HCEC 1CT (cell line): Measurements from ENCODE around the gene TPGS1.
"Not testable (repeated sequence)": the region's sequence is repeated elsewhere in the genome, so short reads cannot be mapped to it uniquely, and the experiment has no call there.

Experiments
- DNase-seq: peaks from one replicate; pipeline ENCODE4 v3.0.0-alpha.2; 2017

Gene TPGS1

GRCh38 chr19:478236-478903 lies 28.9 kb upstream of the TPGS1 start:
- no peak for DNase-seq

DNA sequence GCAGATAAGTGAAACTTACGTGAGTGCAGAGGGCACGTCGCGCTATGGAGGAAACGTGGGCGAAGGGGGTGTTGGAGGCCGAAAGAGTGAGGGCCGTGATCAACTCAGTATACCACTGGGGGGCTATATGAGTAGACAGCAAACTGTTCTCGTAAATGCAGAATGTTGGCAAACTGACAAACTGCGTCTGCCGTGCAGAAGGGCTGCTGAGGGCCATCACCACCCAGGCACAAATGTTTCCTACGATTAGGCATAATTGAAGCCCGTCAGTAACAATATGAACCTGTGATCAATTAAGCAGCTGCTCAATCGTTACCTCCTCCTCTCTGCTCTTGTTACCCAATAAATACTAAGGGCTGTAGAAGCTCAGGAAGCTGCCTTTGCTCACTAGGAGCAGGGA lies 28.3 kb upstream of the TPGS1 start:
- no peak for DNase-seq

- peak; percentile 45 for DNase-seq
Observed at GRCh38 chr19:480016-480855, 27.1 kb upstream of the TPGS1 start.

DNA sequence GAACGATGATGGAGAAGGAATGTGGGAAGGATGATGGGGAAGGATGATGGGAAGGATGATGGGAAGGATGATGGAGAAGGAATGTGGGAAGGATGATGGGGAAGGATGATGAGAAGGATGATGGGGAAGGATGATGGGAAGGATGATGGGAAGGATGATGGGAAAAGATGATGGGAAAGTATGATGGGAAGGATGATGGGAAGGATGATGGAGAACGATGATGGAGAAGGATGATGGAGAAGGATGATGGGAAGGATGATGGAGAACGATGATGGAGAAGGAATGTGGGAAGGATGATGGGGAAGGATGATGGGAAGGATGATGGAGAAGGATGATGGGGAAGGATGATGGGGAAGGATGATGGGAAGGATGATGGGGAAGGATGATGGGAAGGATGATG lies 26.2 kb upstream of the TPGS1 start:
- DNase-seq, result not testable (repeated sequence)

GRCh38 chr19:482186-483041 lies 24.9 kb upstream of the TPGS1 start:
- DNase-seq, result no peak

DNA sequence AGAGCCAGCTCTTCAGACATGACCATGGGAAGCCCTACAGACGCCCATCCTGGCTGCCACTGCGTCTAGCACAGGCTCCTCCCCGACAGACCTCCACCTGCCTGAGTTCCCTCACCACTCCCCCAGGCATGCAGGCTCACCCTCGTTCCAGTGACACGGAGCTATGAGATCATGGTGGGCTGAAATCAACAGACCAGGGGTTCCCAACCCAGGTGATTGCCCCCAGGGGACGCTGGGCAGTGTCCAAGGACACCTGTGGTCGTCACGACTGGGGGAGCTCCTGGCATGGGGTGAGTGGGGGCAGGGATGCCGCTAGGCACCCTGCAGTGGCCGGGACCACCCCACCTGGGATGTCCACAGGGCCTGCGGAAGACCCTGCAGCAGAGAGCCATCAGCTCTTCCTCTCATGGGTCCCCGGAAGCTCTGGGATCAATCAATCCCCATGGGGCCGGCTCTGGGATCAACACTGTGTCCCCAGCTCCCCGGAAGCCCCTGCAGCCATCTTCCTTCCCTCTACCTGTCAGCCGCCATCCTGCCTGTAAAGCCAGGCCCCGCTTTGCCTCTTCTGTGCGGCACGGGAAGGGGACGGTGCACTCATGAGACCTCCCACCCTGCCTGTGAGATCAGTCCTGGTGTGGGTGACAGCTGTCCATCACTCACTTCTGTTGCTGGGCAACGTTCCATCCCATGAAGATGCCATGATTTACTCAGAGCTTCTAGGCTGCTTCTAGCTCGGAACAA lies 23.8 kb upstream of the TPGS1 start:
- no peak for DNase-seq

DNA sequence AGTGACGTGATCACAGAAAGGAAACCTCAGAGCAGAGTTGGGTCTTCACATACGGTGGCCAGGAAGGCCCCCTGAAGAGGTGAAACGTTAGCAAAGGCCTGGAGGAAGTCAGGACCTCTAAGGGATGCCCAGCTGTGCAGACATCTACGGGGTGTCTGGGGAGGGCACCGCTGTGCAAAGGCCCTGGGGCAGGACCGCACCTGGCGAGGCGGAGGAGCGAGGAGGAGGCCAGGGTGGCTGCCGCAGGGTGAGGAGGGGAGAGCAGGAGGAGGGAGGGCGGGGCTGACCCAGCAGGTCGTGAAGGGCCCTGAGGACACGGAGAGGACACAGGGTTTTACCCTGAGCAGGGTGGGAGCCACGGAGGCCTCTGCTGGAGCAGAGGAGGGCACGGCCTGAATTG lies 22.8 kb upstream of the TPGS1 start:
- no peak for DNase-seq

GRCh38 chr19:485077-485476 lies 22.2 kb upstream of the TPGS1 start:
- no peak for DNase-seq

DNA sequence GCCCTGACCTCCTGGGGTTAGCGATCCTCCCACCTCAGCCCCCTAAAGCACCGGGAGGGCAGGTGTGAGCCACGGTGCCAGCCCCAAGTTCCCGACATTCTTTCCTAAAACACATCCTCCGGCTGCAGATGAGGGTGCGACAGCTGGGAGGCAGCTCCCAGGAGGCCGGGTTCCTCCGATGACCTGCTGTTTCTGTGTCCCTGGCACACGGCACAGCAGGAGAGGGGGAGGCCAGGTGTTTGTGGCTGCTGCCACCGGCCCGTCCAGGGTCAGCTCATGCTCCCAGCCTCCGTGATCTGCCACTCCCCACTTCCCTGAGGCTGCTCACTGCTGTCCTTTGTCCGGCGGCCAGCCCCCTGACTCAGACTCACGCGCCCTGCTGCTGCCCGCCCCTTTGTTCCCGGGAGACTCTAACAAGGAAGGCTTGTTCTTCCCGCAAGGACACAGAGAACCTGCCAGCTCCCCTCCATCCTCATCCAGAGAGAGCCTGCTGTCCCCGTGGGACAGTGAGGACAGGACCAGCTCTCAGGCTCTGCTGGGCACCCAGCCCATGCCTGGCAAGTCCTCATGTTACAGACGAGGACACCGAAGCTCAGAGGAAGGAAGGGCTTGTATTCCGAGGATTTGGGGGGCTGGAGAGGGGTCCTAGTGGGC lies 21.6 kb upstream of the TPGS1 start:
- peak; percentile 57 for DNase-seq

DNA sequence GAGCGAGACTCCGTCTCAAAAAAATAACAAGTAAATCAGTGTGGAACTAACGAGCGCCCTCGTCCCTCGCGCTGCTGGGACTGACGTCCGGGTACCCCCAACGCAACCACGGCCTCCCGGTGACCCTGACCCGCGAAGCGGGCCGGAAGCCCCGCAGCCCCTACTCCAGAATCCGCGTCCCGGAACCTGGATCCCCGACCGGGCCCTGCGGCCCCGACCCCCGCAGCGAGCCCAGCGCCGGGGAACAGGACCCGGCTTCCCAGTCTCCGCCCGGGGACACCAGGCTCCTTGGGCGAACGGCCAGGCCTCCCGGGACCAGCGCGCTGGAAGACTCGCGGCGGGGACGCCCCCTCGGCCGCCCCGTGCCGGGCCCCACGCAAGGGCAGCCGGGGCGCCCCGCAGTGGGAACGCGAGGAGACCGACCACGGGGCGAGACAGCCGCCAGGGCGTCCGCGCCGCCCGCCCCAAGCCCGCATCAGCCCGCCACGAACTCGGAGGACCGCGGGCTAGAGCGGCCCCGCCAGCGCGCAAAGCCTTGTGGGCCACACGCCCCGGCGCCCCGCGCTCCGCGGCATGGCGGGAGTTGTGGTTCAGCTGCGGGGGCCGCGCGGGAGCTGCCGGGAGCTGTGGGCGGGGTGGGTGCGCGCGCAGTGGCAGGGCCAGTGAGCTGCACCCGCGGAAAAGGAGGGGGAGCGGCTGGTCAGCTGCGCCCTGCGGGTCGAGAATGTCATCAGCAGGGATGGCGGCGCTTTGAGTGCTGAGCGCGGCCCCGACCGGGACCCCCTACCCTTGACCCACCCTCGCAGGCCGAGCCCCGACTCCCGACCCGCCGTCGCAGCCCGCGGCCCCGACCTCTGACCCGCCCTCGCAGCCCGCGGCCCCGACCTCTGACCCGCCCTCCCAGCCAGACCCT lies 18.5 kb upstream of the TPGS1 start:
- peak; percentile 94 for DNase-seq

GRCh38 chr19:489418-490196 lies 17.7 kb upstream of the TPGS1 start:
- DNase-seq, result no peak

DNA sequence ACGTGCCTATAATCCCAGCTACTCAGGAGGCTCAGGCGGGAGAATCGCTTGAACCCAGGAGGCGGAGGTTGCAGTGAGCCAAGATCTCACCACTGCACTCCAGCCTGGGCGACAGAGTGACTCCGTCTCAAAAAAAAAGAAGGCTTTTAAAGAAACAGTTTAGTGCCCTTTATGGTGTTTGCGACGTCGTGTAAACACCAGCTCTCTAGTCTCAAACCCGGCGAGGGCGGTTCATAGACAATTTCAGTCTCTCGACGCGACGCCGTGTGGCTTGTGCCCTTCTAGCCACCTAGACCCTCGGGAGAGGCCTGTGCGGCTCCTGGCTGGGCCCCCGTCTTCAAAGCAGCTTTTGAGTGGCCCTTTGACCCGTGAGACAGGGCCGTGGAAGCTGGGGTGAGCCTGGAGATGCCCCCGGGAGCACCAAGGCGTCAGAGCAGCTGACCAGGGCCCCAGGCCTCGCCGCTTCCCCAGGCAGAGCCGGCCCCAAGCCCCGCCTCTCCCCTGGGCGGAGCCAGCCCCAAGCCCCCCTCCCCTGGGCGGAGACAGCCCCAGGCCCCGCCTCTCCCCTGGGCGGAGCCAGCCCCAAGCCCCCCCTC lies 16.1 kb upstream of the TPGS1 start:
- DNase-seq, result no peak

GRCh38 chr19:492091-492531 lies 15.2 kb upstream of the TPGS1 start:
- DNase-seq, result no peak

DNA sequence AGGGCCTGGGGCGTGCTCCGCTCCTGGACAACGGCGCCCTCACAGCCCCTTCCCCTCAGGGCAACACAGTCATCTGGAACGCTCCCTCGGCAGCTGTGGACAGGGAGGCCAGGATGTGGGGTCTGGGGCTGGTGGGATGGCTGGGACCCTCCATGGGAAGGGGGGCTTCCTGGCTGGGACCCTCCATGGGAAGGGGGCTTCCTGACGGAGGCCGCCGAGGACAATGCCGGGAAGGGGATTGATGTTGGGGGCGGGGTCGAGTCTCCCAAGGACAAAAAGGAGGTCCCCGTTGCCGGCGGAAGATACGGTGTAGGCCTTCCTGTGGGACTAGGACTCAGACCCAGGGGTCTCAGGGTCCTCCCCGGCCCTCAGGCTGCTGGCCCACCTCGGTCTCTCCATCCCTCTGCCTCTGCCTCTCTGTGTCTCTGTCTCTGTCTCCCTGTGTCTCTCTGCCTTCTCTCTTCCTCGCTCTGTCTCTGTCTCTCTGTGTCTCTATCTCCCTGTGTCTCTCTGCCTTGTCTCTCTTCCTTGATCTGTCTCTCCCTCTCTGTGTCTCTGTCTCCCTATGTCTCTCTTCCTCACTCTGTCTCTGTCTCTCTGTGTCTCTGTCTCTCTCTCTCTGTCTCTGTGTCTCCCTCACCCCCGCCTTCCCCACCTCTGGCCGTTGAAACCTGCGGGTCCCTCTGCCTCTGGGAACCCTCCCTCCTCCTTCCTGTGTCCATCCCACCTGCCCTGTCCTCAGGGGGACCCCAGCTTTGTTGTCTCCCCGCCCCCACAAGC lies 13.7 kb upstream of the TPGS1 start:
- no peak for DNase-seq

DNA sequence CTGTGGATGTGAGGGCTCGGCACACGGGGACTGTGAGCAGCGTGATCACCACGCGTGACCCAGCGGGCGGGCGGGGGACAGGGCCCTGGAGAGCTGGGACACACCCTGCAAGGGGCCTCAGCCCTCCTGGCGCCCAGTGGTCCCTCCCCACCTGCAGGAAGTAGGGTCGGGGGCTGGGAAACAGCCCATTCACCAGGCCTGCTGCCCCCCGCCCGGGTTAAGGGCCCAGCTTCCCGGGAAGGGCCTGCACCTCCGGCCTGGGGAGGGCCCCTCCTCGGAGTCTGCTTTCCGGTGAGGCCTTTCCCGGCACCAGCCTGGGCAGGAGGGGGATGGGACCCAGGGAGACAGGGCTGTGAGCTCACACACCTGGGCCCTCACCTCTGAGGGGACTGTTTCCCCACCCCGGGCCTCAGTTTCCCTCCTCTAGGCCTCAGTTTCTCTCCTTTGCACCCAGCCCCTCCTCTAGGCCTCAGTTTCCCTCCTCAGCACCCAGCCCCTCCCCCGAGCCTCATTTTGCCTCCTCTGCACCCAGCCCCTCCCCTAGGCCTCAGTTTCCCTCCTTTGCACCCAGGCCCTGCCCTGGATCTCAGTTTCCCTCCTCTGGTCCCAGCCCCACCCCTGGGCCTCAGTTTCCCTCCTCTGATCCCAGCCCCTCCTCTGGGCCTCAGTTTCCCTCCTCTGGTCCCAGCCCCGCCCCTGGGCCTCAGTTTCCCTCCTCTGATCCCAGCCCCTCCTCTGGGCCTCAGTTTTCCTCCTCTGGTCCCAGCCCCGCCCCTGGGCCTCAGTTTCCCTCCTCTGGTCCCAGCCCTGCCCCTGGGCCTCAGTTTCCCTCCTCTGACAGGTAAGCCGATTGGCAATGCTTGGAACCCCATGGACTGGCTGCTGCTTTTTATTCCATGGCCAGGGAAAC lies 12.9 kb upstream of the TPGS1 start:
- DNase-seq, result no peak

DNA sequence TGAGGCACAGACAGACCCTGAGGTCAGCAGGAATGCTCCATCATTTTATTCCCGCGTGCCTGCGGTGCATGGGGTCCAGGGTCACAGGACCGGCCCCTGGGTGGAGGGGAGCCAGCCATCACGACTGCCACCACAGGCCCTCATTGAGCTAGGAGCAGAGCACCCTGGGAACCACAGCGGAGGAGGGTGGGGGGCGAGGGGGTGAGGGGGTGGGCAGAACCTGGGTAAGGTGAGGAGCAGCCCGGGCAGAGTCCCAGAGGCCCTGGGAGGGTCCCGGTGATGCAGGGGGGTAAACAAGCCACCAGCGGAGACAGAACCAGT lies 12.3 kb upstream of the TPGS1 start:
- DNase-seq, result no peak

- DNase-seq, result no peak
Observed at GRCh38 chr19:495402-496111, 11.7 kb upstream of the TPGS1 start.
